HG03039 (cell line): ENCODE data around the gene FRY.
A peak's percentile ranks its signal among the peaks of the same experiment; 100 is the strongest.
"Not testable (repeated sequence)": the region's sequence is repeated elsewhere in the genome, so short reads cannot be mapped to it uniquely, and the experiment has no call there.

ENCODE experiments used
- ATAC-seq: cut with Tn5 transposase; IDR thresholded peaks from one replicate; pipeline ENCODE4 v1.9.1; 2021; ENCODE audit warnings: mild to moderate bottlenecking, moderate library complexity; ENCODE audit not compliant: unreplicated experiment

FRY gene

DNA sequence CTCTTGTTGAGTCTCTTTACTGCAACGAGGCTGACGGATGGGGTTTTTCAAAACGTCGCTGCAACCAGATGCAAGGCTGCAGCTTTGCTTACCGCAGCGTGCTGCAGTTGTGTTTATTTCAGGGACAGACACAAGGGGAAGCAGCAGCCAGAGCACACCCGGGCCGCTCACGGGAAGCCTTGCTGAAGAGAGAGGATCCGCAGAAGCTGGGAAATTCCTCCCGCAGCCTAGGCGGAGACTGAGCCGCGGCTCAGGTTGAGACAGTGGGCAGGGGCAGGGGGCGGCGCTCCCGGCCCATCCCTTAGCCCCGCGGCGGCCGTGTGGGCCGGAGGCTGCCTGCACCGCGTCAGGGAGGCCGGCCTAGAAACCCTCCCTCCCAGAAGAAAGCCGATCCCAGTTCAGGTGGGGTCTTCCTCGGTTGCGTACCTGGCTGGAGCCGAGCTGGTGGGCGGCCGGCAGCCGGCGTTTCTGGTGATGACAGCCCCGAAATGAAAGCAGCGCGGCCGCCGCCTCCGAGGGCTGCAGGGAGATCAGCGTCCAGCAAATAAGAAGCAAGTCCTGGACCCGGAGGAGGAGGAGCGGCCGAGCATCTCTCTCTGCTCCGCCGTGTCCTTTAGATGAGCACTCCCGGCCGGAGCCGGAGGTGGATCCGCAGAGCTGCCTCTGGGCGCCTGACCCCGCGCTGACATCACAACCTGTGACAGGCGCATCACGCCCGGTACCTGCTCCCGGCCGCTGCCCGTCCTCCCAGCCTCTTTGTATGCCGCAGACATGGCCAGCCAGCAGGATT, at the start of gene FRY:
Gene FRY (plus strand): TSS at position 750 of the 790 bp plus-strand sequence. CDS start 22 bp downstream, at position 772.
- ATAC-seq: peak; percentile 73

DNA sequence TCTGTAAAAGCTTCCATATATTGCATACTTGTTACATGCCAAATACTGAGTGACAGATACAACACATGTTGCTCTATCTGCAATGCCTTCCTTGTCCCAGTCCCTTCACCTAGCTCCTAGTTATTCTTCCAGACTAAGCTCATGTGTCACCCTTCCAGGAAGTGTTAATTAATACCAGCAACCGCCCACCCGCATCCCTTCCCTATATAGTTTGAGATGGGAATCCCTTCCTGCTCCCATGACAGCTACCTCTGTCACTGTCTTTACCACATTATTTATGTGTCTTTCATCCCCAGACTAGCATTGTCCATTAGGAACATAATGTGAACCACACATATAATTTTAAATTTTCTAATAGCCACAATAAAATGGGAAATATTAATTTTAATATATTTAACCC, 49.5 kb upstream of the FRY start:
- no peak for ATAC-seq

DNA sequence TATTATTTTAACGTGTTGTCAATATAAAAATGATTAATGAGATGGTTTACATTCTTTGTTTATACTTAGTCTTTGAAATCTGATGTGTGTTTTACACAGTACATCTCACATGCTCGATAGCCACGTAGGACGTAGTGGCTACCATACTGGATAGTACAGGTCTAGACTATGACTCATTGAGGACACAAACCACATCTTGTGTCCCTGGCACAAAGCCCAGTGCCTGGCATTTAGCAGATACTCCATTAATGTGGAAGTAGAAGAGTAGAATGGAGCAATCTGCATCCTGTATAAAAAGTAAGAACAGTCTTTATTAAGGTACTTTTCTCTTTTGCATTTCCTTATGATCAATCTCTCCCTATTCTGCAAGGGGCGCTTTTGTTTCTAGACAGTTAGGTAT, 49.0 kb upstream of the FRY start:
- no peak for ATAC-seq

DNA sequence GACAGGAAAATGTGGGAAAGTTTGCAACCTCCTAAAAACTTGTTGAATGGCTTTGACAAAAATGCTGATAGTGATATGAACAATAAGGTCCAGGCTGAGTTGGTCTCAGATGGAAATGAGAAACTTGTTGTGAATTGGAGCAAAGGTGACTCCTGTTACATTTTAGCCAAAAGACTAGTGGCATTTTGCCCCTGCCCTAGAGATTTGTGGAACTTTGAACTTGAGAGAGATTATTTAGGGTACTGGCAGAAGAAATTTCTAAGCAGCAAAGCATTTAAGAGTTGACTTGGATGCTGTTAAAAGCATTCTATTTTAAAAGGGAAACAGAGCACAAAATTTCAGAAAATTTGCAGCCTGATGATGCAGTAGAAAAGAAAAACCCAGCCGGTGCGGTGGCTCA, 47.9 kb upstream of the FRY start:
- not testable (repeated sequence) for ATAC-seq

DNA sequence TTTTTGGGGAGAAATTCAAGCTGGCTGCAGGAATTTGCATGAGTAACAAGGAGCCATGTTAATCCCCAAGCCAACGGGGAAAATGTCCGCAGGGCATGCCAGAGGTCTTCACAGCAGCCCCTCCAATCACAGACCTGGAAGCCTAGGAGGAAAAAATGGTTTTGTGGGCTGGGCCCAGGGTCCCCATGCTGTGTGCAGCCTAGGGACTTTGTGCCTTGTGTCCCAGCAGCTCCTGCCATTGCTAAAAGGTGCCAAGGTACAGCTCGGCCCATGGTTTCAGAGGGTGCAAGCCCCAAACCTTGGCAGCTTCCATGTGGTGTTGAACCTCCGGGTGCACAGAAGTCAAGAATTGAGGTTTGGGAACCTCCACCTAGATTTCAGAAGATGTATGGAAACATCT, 47.2 kb upstream of the FRY start:
- not testable (repeated sequence) for ATAC-seq

DNA sequence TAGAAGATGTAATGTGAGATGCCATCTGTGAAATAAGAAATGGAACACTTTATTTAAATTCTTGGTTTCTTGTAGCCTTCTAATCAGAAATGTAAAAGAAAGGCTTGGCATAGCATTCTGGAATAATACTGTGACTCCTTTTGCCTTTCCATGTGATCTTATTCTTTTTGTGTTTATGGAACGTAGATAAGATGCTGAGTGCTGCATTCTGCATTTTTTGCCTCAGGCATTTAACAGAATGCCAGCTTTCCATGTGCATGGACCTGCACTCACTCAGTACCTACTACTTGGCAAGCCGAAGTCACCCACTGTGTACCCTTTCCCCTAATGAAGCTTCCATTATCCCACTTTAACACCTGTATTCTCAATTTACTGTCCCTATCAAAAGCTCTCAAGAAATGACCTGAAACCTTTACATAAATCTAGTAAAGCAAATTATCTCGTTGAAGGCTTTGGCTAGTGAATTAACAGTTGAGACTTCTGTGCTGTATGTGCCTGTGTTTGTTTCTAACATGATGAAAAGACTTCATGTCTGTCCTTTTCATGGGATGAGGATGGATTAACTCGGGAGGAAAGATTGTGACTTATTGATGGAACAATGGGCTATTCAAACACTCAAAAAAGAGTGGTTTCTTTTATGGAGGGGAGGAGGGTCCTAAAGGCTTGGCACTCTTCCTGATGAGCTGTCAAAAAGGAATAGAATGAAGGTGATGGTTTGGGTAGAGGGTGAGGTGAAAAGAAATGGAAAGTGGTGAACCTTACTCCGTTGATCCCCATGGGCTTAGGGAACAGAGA, 44.7 kb upstream of the FRY start:
- no peak for ATAC-seq

DNA sequence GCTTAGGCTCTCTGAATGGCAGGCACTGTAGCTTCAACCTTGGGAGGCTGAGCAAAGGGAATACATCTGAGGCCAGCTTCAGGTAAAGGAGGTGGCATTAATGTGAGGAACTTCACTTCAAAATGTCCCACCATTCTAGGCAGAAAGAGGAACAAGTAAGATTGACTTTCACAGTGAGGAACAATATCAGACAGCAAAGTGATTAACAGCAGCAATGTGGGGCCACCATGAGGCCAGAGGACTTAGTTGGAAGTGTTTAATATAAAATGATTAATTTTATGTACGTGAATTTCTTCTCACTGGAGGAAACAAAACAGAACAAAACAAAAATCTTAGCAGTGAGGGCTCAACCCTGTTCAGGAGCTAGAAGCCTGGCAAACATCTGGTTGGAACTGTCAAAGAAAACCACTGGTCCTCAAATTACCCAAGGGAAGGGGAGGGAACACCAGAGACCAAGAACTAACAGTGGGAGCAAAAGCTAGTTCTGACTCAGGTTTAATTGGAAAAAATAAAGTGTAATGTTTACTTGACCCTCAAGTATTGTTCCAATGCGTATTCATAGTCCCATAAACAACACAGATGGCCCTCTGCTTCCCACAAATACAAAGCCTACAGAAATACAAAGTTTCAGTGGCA, 43.9 kb upstream of the FRY start:
- ATAC-seq: no peak

DNA sequence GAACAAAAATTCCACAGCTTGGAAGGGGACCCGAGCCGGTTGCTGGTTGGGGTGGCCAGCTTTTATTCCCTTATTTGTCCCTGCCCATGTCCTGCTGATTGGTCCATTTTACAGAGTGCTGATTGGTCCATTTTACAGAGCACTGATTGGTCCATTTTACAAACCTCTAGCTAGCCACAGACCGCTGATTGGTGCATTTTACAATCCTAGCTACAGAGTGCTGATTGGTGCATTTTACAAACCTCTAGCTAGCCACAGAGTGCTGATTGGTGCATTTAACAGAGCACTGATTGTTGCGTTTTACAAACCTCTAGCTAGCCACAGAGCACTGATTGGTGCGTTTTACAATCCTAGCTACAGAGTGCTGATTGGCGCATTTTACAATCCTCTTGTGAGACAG, 37.2 kb upstream of the FRY start:
- not testable (repeated sequence) for ATAC-seq

DNA sequence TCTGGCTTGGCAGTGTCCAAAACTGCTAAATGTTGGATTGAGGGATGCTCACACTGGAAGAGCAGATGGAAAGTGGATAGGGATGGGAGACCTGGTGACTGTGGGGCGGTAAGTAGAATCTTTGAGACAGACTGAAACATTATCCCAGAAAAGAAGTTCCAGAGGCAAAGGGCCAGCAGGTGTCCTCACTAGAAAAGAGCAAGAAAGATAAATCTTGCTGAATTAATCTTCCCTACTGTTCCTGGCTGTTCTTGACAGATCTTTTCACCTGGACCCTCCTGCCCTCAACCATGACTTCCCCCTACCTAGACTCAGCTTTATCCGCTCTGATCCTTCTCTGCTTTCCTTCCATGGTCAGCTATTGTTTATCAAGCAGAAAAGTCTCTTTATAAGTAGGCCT, 35.0 kb upstream of the FRY start:
- no peak for ATAC-seq

DNA sequence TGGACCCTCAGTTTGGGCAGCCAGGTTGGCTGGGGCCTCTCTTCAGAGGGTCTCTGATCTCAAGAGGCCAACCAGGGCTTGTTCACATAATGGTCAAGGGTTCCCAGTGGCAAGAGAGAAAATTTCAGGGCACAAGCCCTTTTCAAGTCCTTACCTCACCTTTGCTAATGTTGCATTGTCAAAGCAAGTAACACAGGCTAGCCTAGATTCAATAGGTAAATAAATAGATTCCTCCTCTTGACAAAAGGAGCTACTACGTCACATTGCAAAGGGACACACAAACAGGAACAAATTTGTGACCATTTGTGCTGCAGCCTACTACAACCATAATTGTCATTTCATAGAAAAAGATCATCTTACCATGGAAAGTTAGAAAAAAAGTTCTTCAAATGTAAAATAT, 33.9 kb upstream of the FRY start:
- no peak for ATAC-seq

DNA sequence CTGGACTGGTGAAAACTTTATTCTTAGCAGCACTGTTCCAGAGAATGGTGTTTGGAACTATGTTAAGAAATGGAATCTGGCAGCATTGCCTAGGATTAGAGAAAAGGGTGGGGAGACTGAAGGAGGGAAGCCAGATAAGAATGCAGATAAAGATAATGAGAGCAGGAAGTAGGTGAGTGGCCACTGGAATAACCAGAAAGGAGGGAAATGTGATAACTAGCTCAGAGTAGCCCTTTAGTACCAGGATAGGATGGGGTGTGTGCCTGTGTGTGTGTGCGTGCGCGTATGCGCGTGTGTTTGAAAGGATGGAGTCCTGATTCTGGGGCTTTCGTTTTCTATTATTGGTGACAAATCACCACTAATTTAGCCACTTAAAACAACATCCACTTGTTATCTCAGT, 33.4 kb upstream of the FRY start:
- ATAC-seq: no peak

DNA sequence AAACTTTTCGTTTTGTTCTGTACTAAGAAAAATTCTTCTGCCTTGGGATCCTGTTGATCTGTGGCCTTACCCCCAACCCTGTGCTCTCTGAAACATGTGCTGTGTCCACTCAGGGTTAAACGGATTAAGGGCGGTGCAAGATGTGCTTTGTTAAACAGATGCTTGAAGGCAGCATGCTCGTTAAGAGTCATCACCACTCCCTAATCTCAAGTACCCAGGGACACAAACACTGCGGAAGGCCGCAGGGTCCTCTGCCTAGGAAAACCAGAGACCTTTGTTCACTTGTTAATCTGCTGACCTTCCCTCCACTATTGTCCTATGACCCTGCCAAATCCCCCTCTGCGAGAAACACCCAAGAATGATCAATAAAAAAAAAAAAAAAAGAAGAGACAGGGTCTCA, 30.8 kb upstream of the FRY start:
- ATAC-seq: not testable (repeated sequence)

DNA sequence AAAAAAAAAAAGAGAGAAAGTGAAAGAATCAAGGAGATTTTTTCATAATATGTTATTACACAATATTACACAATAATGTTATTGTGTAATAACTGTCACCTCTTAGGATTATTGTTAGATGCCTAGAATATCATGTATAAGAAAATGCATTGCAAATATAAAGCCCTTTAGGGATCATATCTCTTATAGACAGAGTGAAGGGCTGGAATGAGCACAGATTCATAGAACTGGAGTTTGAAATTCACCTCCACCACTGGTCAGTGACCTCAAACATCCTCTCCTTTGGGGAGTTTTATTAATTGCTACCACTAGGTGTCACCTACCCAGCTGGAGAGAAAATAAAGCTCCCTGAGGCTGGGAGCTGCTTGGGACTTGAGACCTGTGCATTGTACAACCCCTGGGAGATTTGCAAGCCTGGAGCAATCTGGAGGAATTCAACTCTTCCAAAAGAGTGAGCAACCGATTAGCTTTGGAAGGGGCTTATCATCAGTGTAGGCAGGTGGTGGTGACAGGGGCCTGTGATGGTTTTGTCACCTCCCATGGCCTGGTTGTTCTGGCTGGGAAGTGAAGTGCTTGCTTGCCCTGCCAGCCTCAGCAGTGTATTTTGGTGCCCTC, 30.3 kb upstream of the FRY start:
- ATAC-seq: no peak

DNA sequence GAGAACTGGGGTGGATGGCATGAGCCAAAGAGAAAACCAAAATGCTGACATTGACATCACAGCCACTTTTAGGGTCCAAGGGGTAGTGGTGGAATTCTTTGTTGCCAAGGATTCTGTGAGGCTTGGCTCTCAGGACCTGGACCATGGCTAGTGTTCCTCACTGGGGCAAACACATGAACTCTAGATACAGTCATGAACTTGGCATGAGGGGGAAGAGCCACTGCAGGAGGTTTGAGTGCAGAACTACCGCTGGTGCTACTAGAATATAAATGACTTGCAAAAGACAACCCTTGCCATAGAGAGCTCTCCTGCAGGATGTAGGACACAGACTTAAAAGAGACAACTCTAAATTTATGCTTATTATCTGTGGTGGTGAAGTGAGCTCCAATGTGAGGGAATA, 29.8 kb upstream of the FRY start:
- no peak for ATAC-seq

DNA sequence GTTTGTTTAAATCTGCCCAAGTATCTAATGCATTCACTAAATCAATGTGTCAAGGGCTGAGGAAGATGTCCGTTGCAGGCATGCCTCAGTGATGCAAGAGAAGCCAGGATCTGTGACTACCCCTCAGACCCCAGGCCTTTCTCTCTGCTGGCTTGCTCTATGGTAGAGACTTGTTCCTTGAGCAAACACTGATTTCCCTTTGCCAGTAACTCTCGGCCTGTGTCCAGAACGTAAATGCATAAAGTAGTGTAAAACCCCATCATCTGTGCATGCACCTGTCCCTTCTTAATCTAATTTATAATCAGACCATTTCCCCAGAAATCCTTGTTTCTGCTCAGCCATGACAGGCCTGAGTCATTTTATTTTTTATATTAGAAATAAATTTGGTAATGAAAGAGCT, 28.7 kb upstream of the FRY start:
- no peak for ATAC-seq

DNA sequence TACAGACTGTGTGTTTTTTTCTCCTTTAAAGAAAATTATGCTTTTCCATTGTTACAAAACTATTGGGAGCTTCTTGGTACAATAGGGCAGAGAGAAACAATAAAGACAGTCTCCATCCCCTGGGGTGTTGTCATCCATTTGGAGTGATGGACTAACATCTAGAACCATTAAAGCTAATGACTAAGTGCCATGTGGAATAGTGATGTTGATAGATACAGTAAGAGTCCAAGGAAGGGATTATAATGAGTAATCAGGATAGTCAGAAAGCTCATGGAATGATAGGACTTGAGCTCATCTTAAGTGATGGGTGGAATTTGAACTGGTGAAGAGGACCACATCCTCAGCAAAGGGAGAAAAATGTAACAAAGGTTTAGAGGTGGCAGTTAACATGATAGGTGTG, 24.1 kb upstream of the FRY start:
- ATAC-seq: no peak

DNA sequence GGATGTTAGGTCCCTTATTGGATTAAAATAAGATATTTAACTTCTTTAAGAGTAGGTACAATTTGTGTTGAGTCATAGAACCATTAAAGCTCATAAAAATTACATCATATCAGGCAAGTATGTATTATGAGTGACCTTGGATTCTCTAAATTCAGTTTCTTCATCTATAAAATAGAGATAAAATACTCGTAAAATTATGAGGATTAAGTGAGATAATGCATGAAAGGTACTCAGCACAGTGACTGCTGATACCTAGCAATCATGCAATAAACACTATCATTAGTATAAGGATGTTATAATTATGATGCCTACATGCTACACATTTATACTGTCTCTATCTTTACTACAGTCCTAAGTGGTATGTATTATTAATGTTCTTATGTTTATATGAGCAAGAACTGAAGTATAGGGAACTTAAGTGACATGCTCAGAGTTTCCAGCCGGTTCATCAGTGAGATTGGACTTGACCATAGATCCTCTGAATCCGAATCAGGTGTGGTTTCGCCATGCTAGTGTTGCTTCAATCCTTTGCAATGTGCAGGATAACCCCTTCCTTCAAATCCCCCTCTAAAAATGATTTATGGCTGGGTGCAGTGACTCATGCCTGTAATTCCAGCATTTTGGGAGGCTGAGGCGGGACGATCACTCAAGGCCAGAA, 22.9 kb upstream of the FRY start:
- ATAC-seq: no peak

DNA sequence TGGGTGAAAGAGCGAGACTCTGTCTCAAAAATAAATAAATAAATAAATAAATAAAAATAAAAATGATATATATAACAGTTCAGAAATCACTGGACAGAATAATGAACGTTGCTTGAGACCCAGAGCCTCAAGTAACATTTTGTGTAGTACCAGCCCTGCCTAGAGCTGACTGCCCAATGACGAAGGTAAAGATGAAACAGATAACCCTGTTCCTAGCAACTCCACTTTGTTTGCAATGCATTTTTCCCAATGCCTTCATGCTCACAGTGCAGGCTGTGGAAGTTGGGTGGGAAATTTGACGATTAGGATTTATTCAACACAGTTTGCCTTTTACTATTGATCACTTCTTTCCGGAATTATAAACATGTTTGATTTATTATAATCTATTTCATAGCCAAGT, 22.2 kb upstream of the FRY start:
- no peak for ATAC-seq

DNA sequence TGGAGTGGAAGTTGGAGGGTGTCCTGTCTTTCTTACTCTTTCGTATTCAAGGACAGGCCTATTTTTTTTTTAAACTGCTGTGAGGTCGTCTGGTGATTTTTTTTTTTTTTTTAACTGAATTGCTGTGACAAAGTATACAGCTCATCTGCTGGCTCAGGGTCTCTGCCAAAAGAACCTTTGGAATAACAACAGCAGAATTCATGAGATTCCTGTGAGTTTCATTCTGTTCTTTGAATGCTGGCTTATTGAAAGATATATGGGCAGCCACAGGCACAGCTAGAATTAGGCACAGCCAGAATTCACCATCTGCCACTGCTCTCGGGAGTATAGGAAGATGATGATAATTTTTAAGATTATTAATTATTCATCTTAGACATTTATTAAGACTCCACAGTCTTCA, 21.4 kb upstream of the FRY start:
- no peak for ATAC-seq

DNA sequence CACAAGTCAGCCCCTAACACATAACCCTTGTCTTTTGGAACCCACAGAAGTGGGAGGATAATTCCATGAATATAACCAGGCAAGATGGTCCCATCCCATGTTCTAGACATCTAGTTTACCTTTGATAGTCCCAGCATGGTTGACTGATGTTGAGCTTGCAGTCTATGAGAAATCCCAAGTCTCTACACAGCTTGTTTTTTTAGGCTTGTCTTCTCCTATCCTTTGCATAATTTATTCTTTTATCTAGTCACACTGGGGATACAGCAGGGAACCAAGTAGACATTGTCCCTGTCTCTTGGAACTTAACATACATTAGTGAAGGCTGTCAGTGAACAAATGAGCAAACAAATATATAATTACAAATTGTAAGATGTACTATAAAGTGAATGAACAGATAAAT, 19.6 kb upstream of the FRY start:
- no peak for ATAC-seq

DNA sequence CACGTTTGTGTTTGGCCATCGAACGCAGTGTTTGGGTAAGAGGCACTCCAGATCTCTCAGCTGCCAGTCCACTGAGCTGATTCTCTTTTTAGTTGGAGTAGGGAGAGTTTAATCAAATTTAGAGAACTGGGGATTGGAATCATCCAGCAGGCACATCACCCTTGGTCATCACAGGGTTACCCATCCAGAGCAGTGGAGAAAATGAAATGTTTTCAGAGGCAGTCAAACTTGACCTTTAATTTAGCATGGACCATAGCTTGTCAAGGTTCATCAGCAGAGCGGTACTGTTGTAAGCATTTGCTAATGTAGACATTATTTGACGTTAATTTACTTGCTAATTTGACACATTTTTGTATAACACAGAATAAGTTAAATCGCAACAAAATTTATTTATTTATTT, 18.4 kb upstream of the FRY start:
- ATAC-seq: no peak
